Eye (tissue), 1 donor: ENCODE results near the gene LCN1.
"Not testable (repeated sequence)": the region's sequence is repeated elsewhere in the genome, so short reads cannot be mapped to it uniquely, and the experiment has no call there.

Source experiments
- DNase-seq: peaks from one replicate; pipeline ENCODE4 v3.0.0-alpha.2; 2015

Gene LCN1

DNA sequence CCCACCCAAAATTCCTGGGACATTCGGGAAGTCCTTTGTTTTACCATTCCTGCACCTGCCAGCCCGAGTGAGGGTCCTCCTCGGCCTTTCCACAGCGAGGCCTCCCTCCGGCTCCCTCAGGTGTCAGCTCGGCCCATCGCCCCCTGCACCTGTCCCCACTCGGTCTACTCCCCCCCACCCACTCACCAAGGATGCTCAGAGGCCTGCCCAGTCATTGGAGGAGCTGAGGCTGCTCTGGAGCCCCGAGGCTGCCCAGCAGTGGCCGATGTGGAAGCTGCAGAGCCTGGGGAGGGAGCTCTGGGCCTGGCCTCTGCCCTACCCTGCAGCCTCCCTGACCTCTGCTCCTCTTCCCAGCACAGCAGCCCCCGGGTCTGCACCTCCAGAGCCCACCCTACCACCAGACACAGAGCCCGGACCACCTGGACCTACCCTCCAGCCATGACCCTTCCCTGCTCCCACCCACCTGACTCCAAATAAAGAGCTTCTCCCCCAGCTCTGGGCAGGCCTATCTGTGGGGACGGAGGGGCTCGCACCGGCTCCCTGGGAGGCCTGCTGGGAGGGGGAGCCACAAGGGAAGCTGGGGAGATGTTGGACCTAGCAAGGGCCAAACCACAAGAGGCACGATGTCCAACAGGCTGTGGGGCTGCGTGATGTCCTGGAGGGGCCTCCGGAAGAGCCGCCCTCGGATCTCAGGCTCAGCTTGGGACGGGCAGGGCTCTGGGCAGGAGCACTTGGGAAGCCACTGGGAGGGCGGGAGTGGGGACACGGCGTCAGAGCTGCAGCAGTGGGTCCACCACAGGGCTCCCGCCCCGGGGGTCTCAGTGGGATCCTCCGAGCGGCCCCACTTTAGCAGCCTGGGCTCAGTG, 28.5 kb downstream of the LCN1 start:
- not testable (repeated sequence) for DNase-seq

DNA sequence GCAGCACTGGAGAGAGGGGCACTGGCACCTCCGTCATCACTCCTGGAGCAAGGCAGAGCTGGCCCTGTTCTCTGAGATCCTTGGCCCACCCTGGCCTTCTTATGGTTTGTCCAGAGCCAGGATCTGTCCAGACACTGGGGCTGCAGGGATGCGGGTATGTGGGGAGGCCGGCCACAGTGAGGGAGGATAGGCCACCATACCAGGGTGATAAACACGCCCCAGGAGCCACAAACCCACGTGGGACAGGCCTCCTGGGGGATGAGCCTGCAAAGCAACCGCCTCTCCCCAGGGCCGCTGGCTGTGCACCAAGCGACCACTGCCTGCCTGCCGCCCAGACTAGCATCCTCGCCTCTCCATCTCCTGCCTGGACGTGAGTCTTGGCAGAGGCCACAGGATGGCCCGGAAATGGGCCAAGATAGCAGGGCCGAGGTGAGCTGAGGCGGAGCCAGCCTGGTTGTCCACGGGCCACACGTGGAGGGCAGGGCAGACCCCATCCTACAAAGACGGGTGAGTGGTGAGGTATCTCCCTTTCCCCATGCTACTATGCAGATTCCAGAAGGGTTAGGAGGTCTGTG, 29.2 kb downstream of the LCN1 start:
- DNase-seq: no peak

DNA sequence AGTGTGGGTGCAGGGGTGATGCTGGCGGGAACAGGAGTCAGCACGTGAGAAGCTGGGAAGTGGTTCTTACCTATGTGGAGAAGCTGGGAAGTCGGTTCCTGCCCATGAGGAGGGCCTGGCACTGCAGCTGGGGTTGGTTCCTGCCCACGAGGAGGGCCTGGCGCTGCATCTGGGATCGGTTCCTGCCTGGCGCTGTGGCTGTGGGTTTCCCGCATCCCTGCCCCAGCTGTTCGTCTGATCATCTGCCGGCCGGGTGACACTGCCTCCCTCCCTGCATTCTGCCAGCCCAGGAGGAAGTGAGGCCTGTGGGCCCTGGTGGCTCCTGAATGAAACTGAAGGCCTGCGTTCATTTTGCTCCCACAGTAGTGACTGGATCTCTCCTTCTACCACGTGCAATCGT, 29.8 kb downstream of the LCN1 start:
- DNase-seq: no peak

DNA sequence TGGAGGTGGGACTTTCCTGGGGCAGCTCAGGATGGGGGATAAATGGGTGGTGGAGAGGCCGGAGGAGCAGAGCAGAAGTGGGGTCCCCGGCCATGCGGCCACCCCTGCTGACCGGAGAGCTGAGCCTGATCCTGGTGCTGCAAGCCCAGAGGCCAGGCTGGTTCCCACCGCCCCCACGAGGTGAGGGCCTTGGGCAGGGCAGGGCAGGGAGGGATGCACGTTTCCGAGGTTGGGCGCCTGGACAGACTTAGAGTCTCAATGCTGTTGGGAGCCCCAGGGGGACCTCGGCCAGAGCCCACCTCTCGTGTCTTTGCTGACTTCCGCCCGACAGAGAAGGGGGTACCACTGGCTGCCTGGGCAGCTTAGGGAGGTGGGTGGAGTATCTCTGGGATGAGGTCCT, 30.2 kb downstream of the LCN1 start:
- DNase-seq: no peak

- no peak for DNase-seq
Observed at GRCh38 chr9:135552021-135552697, 30.9 kb downstream of the LCN1 start.

- no peak for DNase-seq
Observed at GRCh38 chr9:135552698-135553171, 31.5 kb downstream of the LCN1 start.

DNA sequence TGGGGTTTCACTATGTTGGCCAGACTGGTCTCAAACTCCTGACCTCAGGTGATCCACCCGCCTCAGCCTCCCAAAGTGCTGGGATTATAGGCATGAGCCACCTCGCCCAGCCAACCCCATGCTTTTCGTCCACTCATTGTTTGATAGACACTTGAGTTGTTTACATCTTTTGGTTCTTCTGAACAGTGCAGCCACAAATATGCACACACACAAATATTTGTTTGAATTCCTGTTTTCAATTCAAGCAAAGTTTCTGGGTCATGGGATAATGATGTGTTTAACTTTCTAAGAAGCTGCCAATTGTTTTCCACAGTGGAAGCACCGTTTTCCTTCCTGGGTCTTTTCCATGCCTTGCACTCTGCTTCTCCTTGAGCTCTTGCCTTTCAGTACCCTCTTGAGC, 33.5 kb downstream of the LCN1 start:
- DNase-seq: no peak

DNA sequence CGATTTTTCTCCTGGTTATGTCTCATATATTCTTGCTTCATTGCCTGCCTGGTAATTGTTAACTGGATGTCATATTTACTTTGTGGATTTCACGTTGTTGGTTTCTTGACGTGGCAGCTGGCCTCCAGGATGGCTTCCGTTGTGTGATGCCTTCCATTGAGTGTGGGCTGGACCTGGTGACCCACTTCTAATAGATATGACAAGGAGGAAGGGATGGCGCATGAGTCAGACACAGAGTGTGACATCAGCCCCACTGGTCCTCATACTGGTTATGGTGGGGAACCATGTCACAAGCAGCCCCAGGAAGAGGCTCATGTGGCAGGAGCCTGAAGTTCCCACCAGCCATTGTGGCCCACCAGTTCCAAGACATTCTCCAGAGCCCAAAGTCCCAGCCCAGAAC, 34.0 kb downstream of the LCN1 start:
- no peak for DNase-seq

DNA sequence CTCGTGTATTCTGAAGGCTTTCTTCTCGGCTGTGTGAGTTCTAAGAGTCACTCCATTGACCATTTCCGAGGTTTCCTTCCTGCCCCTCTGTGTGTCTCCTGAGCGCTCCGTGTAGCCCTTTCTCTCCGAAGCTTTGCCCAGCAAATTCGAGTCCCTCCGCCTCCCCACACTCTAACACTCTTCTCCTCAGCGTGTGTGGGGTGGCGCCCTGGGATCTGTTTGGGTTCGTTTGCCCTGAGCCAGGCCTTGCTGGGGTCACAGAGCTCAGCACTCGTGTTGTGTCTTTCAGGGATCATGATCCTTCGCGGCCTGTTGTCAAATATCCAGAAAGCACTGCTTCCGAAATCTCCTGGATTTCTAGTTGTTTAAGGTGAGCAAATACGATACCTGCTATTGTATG, 34.7 kb downstream of the LCN1 start:
- DNase-seq: no peak

- no peak for DNase-seq
Observed at GRCh38 chr9:135559606-135560005, 38.4 kb downstream of the LCN1 start.

DNA sequence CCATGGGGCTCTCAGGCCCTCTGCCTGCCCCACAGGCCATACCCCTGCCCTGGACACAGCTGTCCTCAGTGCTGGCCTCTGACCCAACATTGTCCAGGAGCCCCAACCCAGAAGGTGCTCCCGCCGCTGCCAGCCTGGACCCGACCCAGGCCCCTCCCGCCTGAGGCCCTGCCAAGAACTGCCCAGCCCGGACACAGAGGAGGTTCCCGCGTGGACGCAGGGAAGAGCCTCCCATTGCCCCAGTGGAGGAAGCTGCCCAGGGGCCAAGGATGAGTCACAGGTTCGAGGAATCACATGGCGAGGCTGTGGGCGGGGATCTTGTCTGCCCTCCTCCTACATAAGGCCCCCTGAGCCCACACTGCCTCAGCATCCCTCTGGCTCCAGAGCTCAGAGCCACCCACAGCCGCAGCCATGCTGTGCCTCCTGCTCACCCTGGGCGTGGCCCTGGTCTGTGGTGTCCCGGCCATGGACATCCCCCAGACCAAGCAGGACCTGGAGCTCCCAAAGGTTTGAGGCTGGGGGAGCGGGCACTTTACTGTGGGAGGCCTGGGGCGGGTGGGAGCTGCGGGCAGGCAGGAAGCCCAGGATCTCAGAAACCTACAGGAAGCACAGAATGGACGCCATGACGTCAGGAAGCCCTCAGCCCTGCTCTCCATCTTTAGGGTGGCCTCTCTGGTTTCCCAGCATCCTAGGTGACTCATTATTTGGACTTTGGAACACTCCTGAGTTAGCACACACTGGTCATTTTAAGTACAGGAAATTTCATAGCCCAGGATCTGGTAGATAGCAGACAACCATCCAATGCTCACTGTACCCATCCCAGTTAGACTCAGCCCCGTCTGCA, 40.4 kb downstream of the LCN1 start, which contains the start of gene PAEP:
Gene PAEP, plus strand, starts transcription at position 366 of the 844 bp plus-strand sequence.
- DNase-seq: no peak

DNA sequence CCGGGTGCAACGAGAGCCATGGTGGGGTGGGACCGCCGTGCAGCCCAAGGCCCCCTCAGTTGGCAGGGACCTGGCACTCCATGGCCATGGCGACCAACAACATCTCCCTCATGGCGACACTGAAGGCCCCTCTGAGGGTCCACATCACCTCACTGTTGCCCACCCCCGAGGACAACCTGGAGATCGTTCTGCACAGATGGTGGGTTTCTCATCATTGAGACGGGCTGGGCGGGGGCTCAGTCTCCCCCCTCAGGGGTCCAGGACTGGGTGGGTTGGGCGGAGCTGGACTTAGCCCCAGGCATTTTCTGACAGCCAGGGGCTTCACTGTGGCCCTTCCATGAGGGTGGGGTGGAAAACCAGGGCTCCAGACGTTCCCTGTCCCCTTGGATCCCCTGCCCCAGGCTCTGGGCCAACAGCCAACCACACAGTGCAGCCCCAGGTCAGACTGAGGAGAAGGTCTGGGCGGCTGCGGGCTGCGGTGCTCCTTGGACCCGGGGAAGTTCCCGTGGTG, 41.0 kb downstream of the LCN1 start:
- DNase-seq: no peak

GRCh38 chr9:135563039-135563476, 41.8 kb downstream of the LCN1 start:
- no peak for DNase-seq

GRCh38 chr9:135563858-135564257, 42.6 kb downstream of the LCN1 start:
- no peak for DNase-seq

- DNase-seq: no peak
Observed at GRCh38 chr9:135565141-135565628, 43.9 kb downstream of the LCN1 start.

- no peak for DNase-seq
Observed at GRCh38 chr9:135565636-135566035, 44.4 kb downstream of the LCN1 start.

GRCh38 chr9:135566552-135566951, 45.3 kb downstream of the LCN1 start:
- no peak for DNase-seq

DNA sequence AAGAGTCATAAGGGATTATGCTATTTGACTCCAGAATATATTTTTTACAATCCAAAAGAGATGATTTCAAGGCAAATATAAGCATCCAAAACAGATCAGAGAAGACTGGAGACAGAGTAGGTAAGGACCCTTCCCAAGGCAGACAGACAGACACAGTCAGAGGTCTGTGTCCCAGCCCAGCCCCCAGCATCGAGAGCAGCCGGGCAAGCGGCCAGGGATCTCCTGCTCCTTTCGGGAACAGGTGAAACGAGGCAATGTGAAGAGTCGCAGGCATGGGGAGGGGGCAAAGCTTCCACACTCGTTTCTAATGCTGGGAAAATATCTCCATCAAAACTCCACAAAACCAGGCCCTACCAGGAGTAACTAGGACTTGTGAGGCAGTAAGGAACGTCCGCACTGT, 46.1 kb downstream of the LCN1 start:
- DNase-seq: no peak

DNA sequence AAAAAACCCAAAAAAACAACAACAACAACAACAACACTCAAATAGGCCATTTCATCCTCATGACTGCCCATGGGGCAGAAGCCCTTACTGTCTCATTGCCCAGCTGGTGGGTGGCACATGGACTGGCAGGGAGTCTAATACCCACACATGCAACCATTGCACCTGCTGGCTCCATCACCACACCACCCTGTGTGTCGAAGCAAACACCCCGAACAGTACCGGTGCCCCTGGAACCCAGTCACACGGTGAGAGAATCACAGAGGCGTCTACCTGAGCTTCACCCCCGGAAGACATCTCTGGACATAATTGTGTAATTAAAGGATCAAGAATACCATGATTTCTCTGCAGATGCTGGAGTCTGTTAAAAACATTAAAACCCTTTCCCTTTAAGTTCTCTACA, 46.8 kb downstream of the LCN1 start:
- DNase-seq: no peak

DNA sequence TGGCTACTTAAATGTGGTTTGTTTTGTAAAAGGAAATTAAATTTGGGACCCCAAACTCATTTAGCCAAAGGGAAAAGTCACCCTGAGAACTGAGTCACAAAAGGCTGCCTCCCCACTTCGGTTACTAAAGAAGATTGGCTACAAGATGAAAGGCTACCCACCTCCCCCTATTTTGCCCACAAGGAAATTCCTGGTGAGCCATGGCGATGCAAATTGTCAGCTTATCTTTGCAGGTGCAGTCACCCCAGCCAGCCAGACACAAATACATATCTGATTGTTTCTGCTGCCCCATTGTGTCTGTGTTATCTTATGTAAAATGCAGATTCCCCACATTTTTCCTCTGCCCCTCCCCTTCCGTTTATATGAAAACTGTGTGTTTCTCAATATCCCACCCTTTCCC, 49.2 kb downstream of the LCN1 start:
- no peak for DNase-seq

GRCh38 chr9:135572233-135572632, 51.0 kb downstream of the LCN1 start:
- no peak for DNase-seq

DNA sequence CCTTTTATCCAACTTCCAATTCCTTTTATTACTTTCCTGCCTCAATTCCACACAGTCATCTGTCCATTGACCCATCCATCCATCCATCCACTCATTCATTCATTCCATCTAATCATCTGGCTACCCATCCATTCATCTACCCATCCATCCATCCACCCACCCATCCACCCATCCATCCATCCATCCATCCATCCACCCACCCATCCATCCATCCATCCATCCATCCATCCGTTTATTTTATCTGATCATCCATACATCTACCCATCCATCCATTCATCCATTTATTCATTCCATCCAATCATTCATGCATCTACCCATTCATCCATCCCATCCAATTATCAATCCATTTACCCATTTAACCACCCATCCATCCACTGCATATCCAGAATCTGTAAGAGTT, 51.9 kb downstream of the LCN1 start:
- DNase-seq: no peak
